Breast epithelium (tissue), 3 donors: Measurements from ENCODE around the gene HECTD1.

Experiments used
- CTCF ChIP-seq, 3 donors: fragments of 450-650 bp; IDR thresholded peaks; one replicate each; pipeline ENCODE4 v1.5.1; 2016 to 2017; ENCODE audit warnings: antibody characterized with exemption in 3 of 3, mild to moderate bottlenecking in 3 of 3, moderate library complexity in 3 of 3
- POLR2A ChIP-seq: fragments of 450-650 bp; IDR thresholded peaks from one replicate; pipeline ENCODE4 v1.6.1; 2016; ENCODE audit warnings: antibody characterized with exemption, mild to moderate bottlenecking, moderate library complexity
- POLR2AphosphoS5 ChIP-seq, 3 donors: sonication (generic); formaldehyde crosslinking; IDR thresholded peaks; one replicate each; pipeline ENCODE4 v1.6.1; 2017; ENCODE audit warnings: antibody characterized with exemption in 3 of 3

- TF ChIP-seq CTCF (IDR thresholded peaks at IDR 0.05) (no peak), POLR2AphosphoS5 (IDR thresholded peaks at IDR 0.05) (no peak), POLR2A (no peak)
These were observed 21.4 kb upstream of the HECTD1 start for GRCh38 chr14:31229009-31229408.
